AG04449 (cell line): ENCODE data around the gene PYM1.

Experiments
- CTCF ChIA-PET: fragments of 350-600 bp; formaldehyde crosslinking; extraction: SDS; loops from one replicate; lab custom pipeline; 2021; ENCODE audit warnings: antibody characterized with exemption; lab: Yijun Ruan, JAX
- POLR2A ChIA-PET: fragments of 400-600, 350-600 bp; formaldehyde crosslinking; extraction: SDS; loops from one replicate; lab custom pipeline; 2020; ENCODE audit warnings: antibody characterized with exemption, inconsistent platforms; lab: Yijun Ruan, JAX
- DNase-seq: peaks from one replicate; pipeline ENCODE4 v3.0.0-alpha.2; 2010; ENCODE audit warnings: low read depth, low spot score
- H3K4me3 ChIP-seq: 2 replicates; pipeline ENCODE4 v1.5.1; 2011; ENCODE audit warnings: low read depth, mild to moderate bottlenecking, control low read depth, low read length
- TF ChIP-seq, protein P1 (sequence below): IDR thresholded peaks from one replicate; pipeline ENCODE4 v1.5.1; 2011; ENCODE audit warnings: mild to moderate bottlenecking, moderate library complexity, low read length, control low read depth, inconsistent platforms; ENCODE audit not compliant: insufficient read depth; ENCODE audit errors: missing control alignments

PYM1 gene

DNA sequence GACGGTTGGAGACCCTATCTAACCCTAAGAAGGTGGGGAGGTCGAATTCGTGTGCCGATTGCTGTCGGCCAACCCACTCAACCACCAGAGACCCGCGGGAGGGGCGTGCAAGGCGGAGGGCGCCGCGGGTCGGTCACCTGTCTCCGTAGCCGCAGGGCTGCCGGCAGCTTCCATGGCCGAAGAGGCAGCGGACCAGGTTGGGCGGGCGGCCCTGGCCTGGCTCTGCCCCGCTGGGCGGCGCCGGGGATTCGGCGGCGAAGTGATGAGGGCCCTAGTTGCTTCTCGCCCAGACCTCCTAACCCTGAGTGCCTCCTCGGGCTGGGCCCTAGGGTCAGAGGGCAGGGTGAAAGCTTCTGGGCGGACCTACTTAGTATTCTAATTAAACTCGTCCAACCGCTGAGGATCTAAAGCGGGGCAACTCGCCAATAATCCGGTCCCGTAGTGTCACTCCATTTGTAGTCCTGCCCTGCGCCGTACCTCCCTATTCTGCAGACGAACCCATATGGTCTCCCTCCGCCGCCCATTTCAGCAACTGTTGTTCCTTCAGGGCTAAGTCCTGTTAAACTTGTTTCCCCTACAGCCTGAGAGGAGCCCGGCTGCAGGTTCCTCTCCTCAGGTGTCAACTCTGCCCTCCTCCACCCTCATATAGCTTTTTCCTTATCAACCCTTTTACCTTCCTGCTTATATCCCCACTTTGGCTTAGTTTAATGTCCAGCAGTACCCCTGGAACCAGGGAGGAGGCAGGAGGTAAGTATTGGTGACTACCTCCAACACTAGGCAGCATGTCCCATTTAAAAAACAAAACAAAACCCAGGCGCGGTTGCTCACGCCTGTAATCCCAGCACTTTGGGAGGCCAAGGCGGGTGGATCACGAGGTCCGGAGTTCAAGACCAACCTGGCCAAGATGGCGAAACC lies at the start of gene PYM1:
Gene PYM1, minus strand, starts transcription at position 307 of the 915 bp plus-strand sequence. Its CDS starts 133 bp downstream, at position 174.
- no peak for DNase-seq
- ChIA-PET POLR2A (interaction anchor here (0.5 to 0.7 kb wide), 2 partner anchors 41 to 122 kb away, joined by 3 read pairs; no protein-coding TSS in a partner anchor), CTCF (interaction anchor here (1.0 to 5.6 kb wide), 17 partner anchors 10 to 190 kb away, joined by 3 to 92 read pairs (median 9); partner anchors contain the start of genes DNAJC14, MMP19, ORMDL2 and SARNP)
- TF ChIP-seq, protein P1, sequence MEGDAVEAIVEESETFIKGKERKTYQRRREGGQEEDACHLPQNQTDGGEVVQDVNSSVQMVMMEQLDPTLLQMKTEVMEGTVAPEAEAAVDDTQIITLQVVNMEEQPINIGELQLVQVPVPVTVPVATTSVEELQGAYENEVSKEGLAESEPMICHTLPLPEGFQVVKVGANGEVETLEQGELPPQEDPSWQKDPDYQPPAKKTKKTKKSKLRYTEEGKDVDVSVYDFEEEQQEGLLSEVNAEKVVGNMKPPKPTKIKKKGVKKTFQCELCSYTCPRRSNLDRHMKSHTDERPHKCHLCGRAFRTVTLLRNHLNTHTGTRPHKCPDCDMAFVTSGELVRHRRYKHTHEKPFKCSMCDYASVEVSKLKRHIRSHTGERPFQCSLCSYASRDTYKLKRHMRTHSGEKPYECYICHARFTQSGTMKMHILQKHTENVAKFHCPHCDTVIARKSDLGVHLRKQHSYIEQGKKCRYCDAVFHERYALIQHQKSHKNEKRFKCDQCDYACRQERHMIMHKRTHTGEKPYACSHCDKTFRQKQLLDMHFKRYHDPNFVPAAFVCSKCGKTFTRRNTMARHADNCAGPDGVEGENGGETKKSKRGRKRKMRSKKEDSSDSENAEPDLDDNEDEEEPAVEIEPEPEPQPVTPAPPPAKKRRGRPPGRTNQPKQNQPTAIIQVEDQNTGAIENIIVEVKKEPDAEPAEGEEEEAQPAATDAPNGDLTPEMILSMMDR: no peak
- H3K4me3 ChIP-seq: peak within 1 kb of the TSS; percentile 84

DNA sequence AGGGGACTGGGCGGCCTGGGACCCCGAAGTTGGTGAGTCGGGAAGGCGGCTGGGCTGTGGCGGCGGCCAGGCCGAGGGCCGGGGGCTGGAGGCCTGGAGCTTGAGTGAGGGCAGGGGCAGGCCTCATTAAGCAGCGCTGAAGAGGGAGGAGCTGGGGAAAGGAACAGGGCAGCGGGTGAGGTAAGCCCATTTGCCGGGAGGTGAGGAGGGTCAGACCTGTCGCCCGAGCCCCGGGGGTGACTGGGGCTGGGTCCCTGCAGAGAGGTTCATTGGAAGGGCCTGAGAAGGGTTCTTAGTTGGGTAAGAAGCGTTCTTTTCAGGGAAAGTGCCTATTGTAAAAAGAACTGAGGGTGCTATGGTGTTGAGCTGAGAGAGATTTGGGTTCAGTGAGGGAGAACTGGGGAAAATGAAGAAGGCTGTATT lies 46.6 kb upstream of the PYM1 start:
- peak overlapping the region; percentile 97 for H3K4me3 ChIP-seq
- POLR2A ChIA-PET: interaction anchor here (0.6 to 2.2 kb wide), 19 partner anchors 8 to 1563 kb away, joined by 3 to 10 read pairs (median 4); partner anchors contain the start of genes CD63, DNAJC14, ORMDL2 and SARNP
- CTCF ChIA-PET: interaction anchor here (1.0 to 2.7 kb wide), 13 partner anchors 9 to 258 kb away, joined by 3 to 26 read pairs (median 4); partner anchors contain the start of genes BLOC1S1, ORMDL2, SARNP and SUOX
- TF ChIP-seq, protein P1: no peak
- DNase-seq: no peak

DNA sequence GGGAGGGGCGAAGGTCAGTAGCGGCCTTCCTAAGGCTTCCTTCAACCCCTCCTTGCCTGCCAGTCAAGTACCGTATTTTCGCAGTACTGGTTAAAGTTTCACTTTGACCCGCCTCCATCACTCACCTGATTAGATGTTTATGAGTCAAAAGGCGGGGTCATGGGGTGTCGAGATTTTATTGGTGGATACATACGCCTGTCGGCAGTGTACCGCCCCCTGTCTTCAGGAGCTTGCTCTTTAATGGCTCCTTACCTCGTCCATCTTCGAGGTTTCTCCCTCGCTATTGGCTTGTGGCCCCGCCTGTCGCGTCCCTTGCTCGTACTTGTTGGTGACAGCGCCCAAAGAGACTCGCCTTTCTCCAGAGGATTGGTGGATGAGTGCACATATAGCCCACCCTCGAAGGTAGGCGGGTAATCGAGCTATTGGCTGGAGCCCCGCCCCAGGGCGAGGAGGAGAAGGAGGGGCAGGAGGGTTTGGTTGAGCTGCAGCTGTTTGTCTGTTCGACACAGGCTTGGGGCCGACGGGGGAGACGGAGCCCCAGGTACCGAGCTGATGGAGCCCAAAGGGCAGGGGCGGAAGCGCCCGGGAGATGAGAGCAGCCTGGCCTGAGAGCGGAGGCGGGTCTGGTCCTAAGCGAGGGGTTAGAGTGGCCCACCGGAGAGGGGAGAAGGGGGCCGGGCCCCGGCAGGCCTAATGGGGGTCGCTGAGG lies 46.1 kb upstream of the PYM1 start, which contains the start of gene RAB5B:
Gene RAB5B, plus strand, starts transcription at position 480 of the 709 bp plus-strand sequence. CDS start 12,883 bp downstream, outside the sequence.
- TF ChIP-seq, protein P1: no peak
- peak; percentile 100 for DNase-seq
- H3K4me3 ChIP-seq: peak within 1 kb of the TSS; percentile 97
- ChIA-PET POLR2A (interaction anchor here (0.6 to 2.2 kb wide), 25 partner anchors 9 to 1694 kb away, joined by 3 to 10 read pairs (median 4); partner anchors contain the start of genes CBX5, CD63, DNAJC14 and ORMDL2), CTCF (interaction anchor here (1.0 to 2.7 kb wide), 13 partner anchors 10 to 258 kb away, joined by 3 to 26 read pairs (median 4); partner anchors contain the start of genes BLOC1S1, ORMDL2, SARNP and SUOX)

DNA sequence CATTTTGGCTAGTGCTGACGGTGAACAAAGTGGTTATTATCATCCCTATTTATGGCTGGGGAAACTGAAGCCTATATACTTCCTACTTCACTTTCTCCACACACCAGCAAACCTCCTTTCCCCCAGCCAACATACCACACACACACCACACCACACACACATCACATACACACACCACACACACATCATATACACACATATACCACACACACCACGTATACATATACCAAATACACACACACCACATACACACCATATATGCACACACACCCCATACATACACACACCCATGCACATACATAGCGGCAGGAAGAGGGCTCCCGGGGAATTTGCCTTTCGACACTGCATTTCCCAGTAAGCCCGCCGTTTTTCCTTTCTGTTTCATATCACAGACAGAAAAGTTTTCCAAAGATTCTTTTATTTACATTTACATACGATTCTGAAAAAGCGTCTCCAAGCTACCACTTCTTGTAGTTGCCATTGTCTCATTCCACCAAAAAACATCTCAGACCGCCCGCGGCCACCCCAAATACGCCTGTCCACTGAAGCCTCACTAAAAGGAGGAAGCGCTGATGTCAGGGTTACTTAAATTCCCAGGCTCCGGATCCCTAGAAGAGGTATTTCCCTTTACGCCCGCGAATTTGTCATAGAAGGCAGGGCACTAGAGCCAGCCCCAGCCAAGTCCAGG lies 45.4 kb upstream of the PYM1 start:
- peak overlapping the region; percentile 72 for H3K4me3 ChIP-seq
- ChIA-PET CTCF (interaction anchor here (1.0 to 2.7 kb wide), 10 partner anchors 11 to 235 kb away, joined by 3 to 26 read pairs (median 4); partner anchors contain the start of gene SUOX), POLR2A (interaction anchor here (0.6 to 2.2 kb wide), 17 partner anchors 10 to 1693 kb away, joined by 3 to 10 read pairs (median 5); partner anchors contain the start of genes CBX5, CD63, DNAJC14 and ORMDL2)
- DNase-seq: no peak
- TF ChIP-seq, protein P1: no peak

DNA sequence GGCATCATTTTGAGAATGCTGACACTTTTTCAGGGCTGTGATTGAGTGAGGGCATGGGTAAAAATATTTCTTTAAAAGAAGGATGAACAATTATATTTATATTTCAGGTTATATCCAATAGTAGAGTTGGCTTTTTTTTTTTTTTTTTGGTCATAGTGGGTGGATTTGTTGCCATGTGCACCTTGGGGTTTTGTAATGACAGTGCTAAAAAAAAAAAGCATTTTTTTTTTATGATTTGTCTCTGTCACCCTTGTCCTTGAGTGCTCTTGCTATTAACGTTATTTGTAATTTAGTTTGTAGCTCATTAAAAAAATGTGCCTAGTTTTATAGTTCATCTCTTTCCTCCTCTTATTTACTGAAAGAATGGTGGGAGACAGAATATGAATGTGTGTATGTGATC lies 44.8 kb upstream of the PYM1 start:
- CTCF ChIA-PET: interaction anchor here (1.0 to 1.2 kb wide), 2 partner anchors 17 to 23 kb away, joined by 3 to 4 read pairs; no protein-coding TSS in a partner anchor
- peak overlapping the region; percentile 72 for H3K4me3 ChIP-seq
- DNase-seq: no peak
- TF ChIP-seq, protein P1: no peak
- POLR2A ChIA-PET: no interaction called here
